Parathyroid adenoma (tissue), 2 donors: ENCODE results near the gene TBC1D22B.
"Not testable (repeated sequence)": the region's sequence is repeated elsewhere in the genome, so short reads cannot be mapped to it uniquely, and the experiment has no call there.

Source experiments
- H2AFZ ChIP-seq: fragments of 300-600 bp; sonication (generic); one replicate; pipeline ENCODE4 v1.7.0; 2017; ENCODE audit warnings: antibody characterized with exemption, mild to moderate bottlenecking
- H3K27ac ChIP-seq: fragments of 300-600 bp; sonication (generic); one replicate; pipeline ENCODE4 v1.7.0; 2017
- H3K27me3 ChIP-seq: fragments of 300-600 bp; sonication (generic); one replicate; pipeline ENCODE4 v1.7.0; 2017; ENCODE audit warnings: low read length; ENCODE audit not compliant: control insufficient read depth, insufficient read depth
- H3K36me3 ChIP-seq: fragments of 300-600 bp; sonication (generic); one replicate; pipeline ENCODE4 v1.7.0; 2017; ENCODE audit warnings: low read length; ENCODE audit not compliant: control insufficient read depth, insufficient read depth
- H3K4me1 ChIP-seq: fragments of 300-600 bp; sonication (generic); one replicate; pipeline ENCODE4 v1.7.0; 2017; ENCODE audit warnings: control low read depth
- H3K4me2 ChIP-seq: fragments of 300-600 bp; sonication (generic); one replicate; pipeline ENCODE4 v1.7.0; 2017; ENCODE audit warnings: low read length
- H3K4me3 ChIP-seq: fragments of 300-600 bp; sonication (generic); one replicate; pipeline ENCODE4 v1.7.0; 2017; ENCODE audit warnings: low read depth, low read length
- H3K79me2 ChIP-seq: fragments of 300-600 bp; sonication (generic); one replicate; pipeline ENCODE4 v1.7.0; 2017; ENCODE audit warnings: control low read depth
- H3K9ac ChIP-seq: fragments of 300-600 bp; sonication (generic); one replicate; pipeline ENCODE4 v1.7.0; 2017; ENCODE audit warnings: mild to moderate bottlenecking
- H3K9me3 ChIP-seq: fragments of 300-600 bp; sonication (generic); one replicate; pipeline ENCODE4 v1.7.0; 2017; ENCODE audit warnings: low read length; ENCODE audit not compliant: control insufficient read depth
- CTCF ChIP-seq: fragments of 300-600 bp; sonication (generic); IDR thresholded peaks from one replicate; pipeline ENCODE4 v1.7.0; 2017; ENCODE audit warnings: antibody characterized with exemption, mild to moderate bottlenecking
- donor health status: primary hyperparathyroidism.

The TBC1D22B gene

GRCh38 chr6:37289931-37290330 is 32.4 kb downstream of the TBC1D22B start:
- H3K27me3 ChIP-seq, result no peaks in the 10 kb centered on the region
- no peaks in the 10 kb centered on the region for H3K36me3 ChIP-seq
- no peak overlapping the region for H3K27ac ChIP-seq
- H3K9me3 ChIP-seq, result no peaks in the 10 kb centered on the region
- no peak overlapping the region for H2AFZ ChIP-seq
- H3K9ac ChIP-seq, result no peak overlapping the region
- H3K79me2 ChIP-seq, result no peaks in the 10 kb centered on the region
- TF ChIP-seq CTCF, result no peak
- no peak overlapping the region for H3K4me3 ChIP-seq
- no peak overlapping the region for H3K4me2 ChIP-seq
- no peaks in the 10 kb centered on the region for H3K4me1 ChIP-seq

DNA sequence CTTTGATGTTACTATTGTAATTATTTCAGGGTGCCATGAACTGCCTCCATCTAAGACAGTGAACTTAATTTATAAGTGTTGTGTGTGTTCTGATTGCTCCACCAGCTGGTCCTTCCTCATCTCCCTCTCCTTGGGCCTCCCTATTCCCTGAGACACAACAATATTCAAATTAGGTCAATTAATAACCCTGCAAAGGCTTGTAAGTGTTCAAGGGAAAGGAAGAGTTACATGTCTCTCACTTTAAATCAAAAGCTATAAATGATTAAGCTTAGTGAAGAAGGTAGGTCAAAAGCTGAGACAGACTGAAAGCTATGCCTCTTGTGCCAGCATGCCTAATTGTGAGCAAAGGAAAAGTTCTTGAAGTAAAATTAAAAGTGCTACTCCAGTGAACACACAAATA is 35.9 kb downstream of the TBC1D22B start:
- no peak overlapping the region for H3K4me3 ChIP-seq
- H3K9me3 ChIP-seq, result no peaks in the 10 kb centered on the region
- H3K79me2 ChIP-seq, result no peaks in the 10 kb centered on the region
- no peak for TF ChIP-seq CTCF
- no peak overlapping the region for H3K27ac ChIP-seq
- H3K27me3 ChIP-seq, result no peaks in the 10 kb centered on the region
- H3K4me1 ChIP-seq, result no peaks in the 10 kb centered on the region
- H3K9ac ChIP-seq, result no peak overlapping the region
- H2AFZ ChIP-seq, result no peak overlapping the region
- no peaks in the 10 kb centered on the region for H3K36me3 ChIP-seq
- H3K4me2 ChIP-seq, result no peak overlapping the region

GRCh38 chr6:37297637-37298036 is 40.1 kb downstream of the TBC1D22B start:
- not testable (repeated sequence) for H3K27me3 ChIP-seq, H3K79me2 ChIP-seq, H2AFZ ChIP-seq, H3K27ac ChIP-seq, H3K9ac ChIP-seq, H3K36me3 ChIP-seq, H3K4me3 ChIP-seq, H3K4me2 ChIP-seq, H3K4me1 ChIP-seq, H3K9me3 ChIP-seq

GRCh38 chr6:37298958-37299357 is 41.4 kb downstream of the TBC1D22B start:
- no peak overlapping the region for H2AFZ ChIP-seq
- no peaks in the 10 kb centered on the region for H3K36me3 ChIP-seq
- H3K4me3 ChIP-seq, result no peak overlapping the region
- H3K9ac ChIP-seq, result no peak overlapping the region
- TF ChIP-seq CTCF, result no peak
- no peaks in the 10 kb centered on the region for H3K4me1 ChIP-seq
- H3K79me2 ChIP-seq, result no peaks in the 10 kb centered on the region
- H3K27me3 ChIP-seq, result no peaks in the 10 kb centered on the region
- no peak overlapping the region for H3K4me2 ChIP-seq
- no peaks in the 10 kb centered on the region for H3K9me3 ChIP-seq
- H3K27ac ChIP-seq, result no peak overlapping the region

- no peak overlapping the region for H3K4me3 ChIP-seq
- H3K79me2 ChIP-seq, result no peaks in the 10 kb centered on the region
- H3K27ac ChIP-seq, result no peak overlapping the region
- no peak overlapping the region for H3K4me2 ChIP-seq
- H3K4me1 ChIP-seq, result no peaks in the 10 kb centered on the region
- no peaks in the 10 kb centered on the region for H3K27me3 ChIP-seq
- H3K9me3 ChIP-seq, result no peaks in the 10 kb centered on the region
- no peaks in the 10 kb centered on the region for H3K36me3 ChIP-seq
- no peak overlapping the region for H2AFZ ChIP-seq
- H3K9ac ChIP-seq, result no peak overlapping the region
- no peak for TF ChIP-seq CTCF
Measured at GRCh38 chr6:37299990-37300389, 42.4 kb downstream of the TBC1D22B start.
